GM23248 (cell line): Measurements from ENCODE around the gene CYBB. TPM values are rescaled to one million over a fixed set of nuclear protein-coding genes. Genes with fewer than 3 reads are reported as not detected.

Source experiments
- DNase-seq: peaks from one replicate; pipeline ENCODE4 v3.0.0-alpha.2; 2015
- H2AFZ ChIP-seq: fragments of 200-600 bp; sonication (generic); 2 replicates; pipeline ENCODE4 v1.6.1; 2016; ENCODE audit warnings: antibody characterized with exemption
- H3F3A ChIP-seq: fragments of 200-600 bp; sonication (generic); 2 replicates; pipeline ENCODE4 v1.6.1; 2016; ENCODE audit warnings: mild to moderate bottlenecking, antibody characterized with exemption, mixed run types; ENCODE audit not compliant: insufficient read depth
- H3K27ac ChIP-seq: fragments of 200-600 bp; sonication (generic); 2 replicates; pipeline ENCODE4 v1.5.1; 2016; ENCODE audit warnings: mild to moderate bottlenecking
- H3K27me3 ChIP-seq: fragments of 200-600 bp; sonication (generic); replicated peaks from 2 replicates; pipeline ENCODE4 v1.6.1; 2016; ENCODE audit warnings: mild to moderate bottlenecking; ENCODE audit not compliant: insufficient read depth
- H3K36me3 ChIP-seq: fragments of 200-600 bp; sonication (generic); 2 replicates; pipeline ENCODE4 v1.6.1; 2016; ENCODE audit warnings: low read depth, mild to moderate bottlenecking
- H3K4me1 ChIP-seq: fragments of 200-600 bp; sonication (generic); 2 replicates; pipeline ENCODE4 v1.6.1; 2016; ENCODE audit warnings: mild to moderate bottlenecking; ENCODE audit not compliant: insufficient read depth
- H3K4me2 ChIP-seq: fragments of 200-600 bp; sonication (generic); one replicate; pipeline ENCODE4 v1.6.1; 2016; ENCODE audit warnings: mild to moderate bottlenecking; ENCODE audit not compliant: unreplicated experiment
- H3K4me3 ChIP-seq: fragments of 200-600 bp; sonication (generic); 2 replicates; pipeline ENCODE4 v1.5.1; 2016; ENCODE audit warnings: mild to moderate bottlenecking
- H3K79me2 ChIP-seq: fragments of 200-600 bp; sonication (generic); 2 replicates; pipeline ENCODE4 v1.6.1; 2016; ENCODE audit warnings: mild to moderate bottlenecking; ENCODE audit not compliant: insufficient read depth
- H3K9ac ChIP-seq: fragments of 200-600 bp; sonication (generic); 2 replicates; pipeline ENCODE4 v1.6.1; 2016; ENCODE audit warnings: mild to moderate bottlenecking
- H3K9me2 ChIP-seq: fragments of 200-600 bp; sonication (generic); 2 replicates; pipeline ENCODE4 v1.6.1; 2016; ENCODE audit warnings: mixed run types, mild to moderate bottlenecking, moderate library complexity; ENCODE audit not compliant: insufficient read depth
- H3K9me3 ChIP-seq: fragments of 200-600 bp; sonication (generic); one replicate; pipeline ENCODE4 v1.6.1; 2017; ENCODE audit warnings: low read depth
- H4K20me1 ChIP-seq: fragments of 200-600 bp; sonication (generic); 2 replicates; pipeline ENCODE4 v1.6.0; 2016; ENCODE audit not compliant: insufficient read depth
- EZH2 ChIP-seq: fragments of 200-600 bp; sonication (generic); IDR thresholded peaks from 2 replicates; pipeline ENCODE4 v1.6.1; 2018; ENCODE audit warnings: antibody characterized with exemption, mild to moderate bottlenecking; ENCODE audit not compliant: insufficient read depth, poor library complexity, severe bottlenecking
- EZH2phosphoT487 ChIP-seq: fragments of 200-600 bp; sonication (generic); IDR thresholded peaks from 2 replicates; pipeline ENCODE4 v1.6.1; 2018; ENCODE audit warnings: antibody characterized with exemption, moderate library complexity, mild to moderate bottlenecking, low read depth; ENCODE audit not compliant: insufficient read depth
- WGBS, 2 experiments: methylation state at CpG; one replicate each; pipeline ENCODE4 v1.1.6; 2015 to 2017; ENCODE audit warnings: low lambda C conversion rate in 2 of 2, low coverage in 1 of 2; ENCODE audit errors: missing lambda C conversion rate in 2 of 2; 5-methylcytosine and 5-hydroxymethylcytosine counted together
- in situ Hi-C: fragments of 300-500 bp; cut with MboI; formaldehyde crosslinking; loops from 2 replicates; pipeline ENCODE4 v1.15.0; 2020
- polyA plus RNA-seq: library from polyadenylated mRNA; unstranded; fragments of >200 nt; fragmentation: Nextera tagmentation; extraction: Ambion mirVana; gene quantifications from 2 replicates; pipeline ENCODE4 v1.2.1, GENCODE V29; 2016
- total RNA-seq: library from RNA; depleted of rRNA; stranded (reverse); fragments of >200 nt; shearing (Covaris generic); gene quantifications from 2 replicates; pipeline ENCODE4 v1.2.3, GENCODE V29; 2014

The CYBB gene
- total and polyA plus RNA-seq, 2 experiments from 2014 or later: not detected

- H3K4me1 ChIP-seq: no peaks in the 10 kb centered on the region
- H3K27me3 ChIP-seq: no peaks in the 10 kb centered on the region
- H3K9ac ChIP-seq: no peak overlapping the region
- TF ChIP-seq EZH2phosphoT487: no peak
- TF ChIP-seq EZH2: no peak
- in situ Hi-C loops: no loop called here
- no peaks in the 10 kb centered on the region for H3K9me2 ChIP-seq
- H3K9me3 ChIP-seq: no peaks in the 10 kb centered on the region
- H3K27ac ChIP-seq: no peak overlapping the region
- H2AFZ ChIP-seq: no peak overlapping the region
- H3F3A ChIP-seq: no peaks in the 10 kb centered on the region
- H3K36me3 ChIP-seq: no peaks in the 10 kb centered on the region
- no peak overlapping the region for H3K4me2 ChIP-seq
- H3K4me3 ChIP-seq: no peak overlapping the region
- no peaks in the 10 kb centered on the region for H3K79me2 ChIP-seq
- H4K20me1 ChIP-seq: no peaks in the 10 kb centered on the region
- no peak for DNase-seq
These were observed 20.9 kb downstream of the CYBB start for GRCh38 chrX:37800717-37801116.

- no peak overlapping the region for H3K4me3 ChIP-seq
- no peaks in the 10 kb centered on the region for H3K9me3 ChIP-seq
- no peaks in the 10 kb centered on the region for H3K9me2 ChIP-seq
- H4K20me1 ChIP-seq: no peaks in the 10 kb centered on the region
- no peak for TF ChIP-seq EZH2
- no peak for TF ChIP-seq EZH2phosphoT487
- H3K4me1 ChIP-seq: no peaks in the 10 kb centered on the region
- DNase-seq: no peak
- H2AFZ ChIP-seq: no peak overlapping the region
- H3K27ac ChIP-seq: no peak overlapping the region
- H3F3A ChIP-seq: no peaks in the 10 kb centered on the region
- in situ Hi-C loops: no loop called here
- H3K9ac ChIP-seq: no peak overlapping the region
- H3K36me3 ChIP-seq: no peaks in the 10 kb centered on the region
- no peaks in the 10 kb centered on the region for H3K27me3 ChIP-seq
- no peaks in the 10 kb centered on the region for H3K79me2 ChIP-seq
- no peak overlapping the region for H3K4me2 ChIP-seq
These were observed 22.2 kb downstream of the CYBB start for GRCh38 chrX:37802028-37802427.

DNA sequence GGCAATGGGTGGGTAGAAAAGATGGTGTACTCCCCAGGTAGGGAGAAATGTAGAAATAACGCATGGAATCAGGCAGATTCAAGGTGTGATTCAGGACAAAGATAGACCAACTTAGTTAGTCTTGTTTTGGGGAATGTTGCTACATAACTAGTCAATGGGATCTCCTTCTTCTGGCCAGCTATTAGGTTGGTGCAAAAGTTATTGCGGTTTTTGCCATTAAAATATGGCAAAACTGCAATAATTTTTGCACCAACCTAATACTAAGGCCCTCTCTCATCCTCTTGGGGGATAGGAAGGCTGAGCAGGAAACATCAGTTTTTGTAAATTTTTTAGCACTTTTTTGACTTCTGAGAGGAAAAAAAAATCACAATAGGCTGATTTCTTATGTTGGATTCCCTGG, 23.2 kb downstream of the CYBB start:
- H4K20me1 ChIP-seq: no peaks in the 10 kb centered on the region
- no peak for DNase-seq
- no peak overlapping the region for H3K4me2 ChIP-seq
- H3F3A ChIP-seq: no peaks in the 10 kb centered on the region
- no peaks in the 10 kb centered on the region for H3K4me1 ChIP-seq
- H3K79me2 ChIP-seq: no peaks in the 10 kb centered on the region
- H2AFZ ChIP-seq: no peak overlapping the region
- no peaks in the 10 kb centered on the region for H3K27me3 ChIP-seq
- H3K36me3 ChIP-seq: no peaks in the 10 kb centered on the region
- TF ChIP-seq EZH2 (no peak), EZH2phosphoT487 (no peak)
- in situ Hi-C loops: no loop called here
- H3K4me3 ChIP-seq: no peak overlapping the region
- no peak overlapping the region for H3K9ac ChIP-seq
- no peaks in the 10 kb centered on the region for H3K9me2 ChIP-seq
- no peak overlapping the region for H3K27ac ChIP-seq
- H3K9me3 ChIP-seq: no peaks in the 10 kb centered on the region
- 42 to 51% methylated on average over 2 of the region's 2 CpGs for WGBS, 2 experiments

- Histone ChIP-seq H3K4me1 (no peaks in the 10 kb centered on the region), H3K9ac (no peak overlapping the region), H3K9me3 (no peaks in the 10 kb centered on the region), H3K27me3 (no peaks in the 10 kb centered on the region), H3K27ac (no peak overlapping the region), H3K79me2 (no peaks in the 10 kb centered on the region), H3K4me3 (no peak overlapping the region), H2AFZ (no peak overlapping the region), H3F3A (no peaks in the 10 kb centered on the region), H3K4me2 (no peak overlapping the region), H3K36me3 (no peaks in the 10 kb centered on the region), H4K20me1 (no peaks in the 10 kb centered on the region), H3K9me2 (no peaks in the 10 kb centered on the region)
- TF ChIP-seq EZH2: no peak
- no peak for TF ChIP-seq EZH2phosphoT487
- DNase-seq: no peak
- in situ Hi-C loops: no loop called here
- 26 to 28% methylated on average over 2 of the region's 2 CpGs for WGBS, 2 experiments
These were observed 30.1 kb downstream of the CYBB start for GRCh38 chrX:37809970-37810369.

GRCh38 chrX:37812110-37812509, 32.3 kb downstream of the CYBB start:
- in situ Hi-C loops: no loop called here
- no peak overlapping the region for H3K9ac ChIP-seq
- no peaks in the 10 kb centered on the region for H3K36me3 ChIP-seq
- no peak for TF ChIP-seq EZH2
- H3K4me2 ChIP-seq: no peak overlapping the region
- H3K4me1 ChIP-seq: no peaks in the 10 kb centered on the region
- H3K27ac ChIP-seq: no peak overlapping the region
- no peaks in the 10 kb centered on the region for H3F3A ChIP-seq
- DNase-seq: no peak
- no peak overlapping the region for H2AFZ ChIP-seq
- H3K79me2 ChIP-seq: no peaks in the 10 kb centered on the region
- no peaks in the 10 kb centered on the region for H3K9me3 ChIP-seq
- no peaks in the 10 kb centered on the region for H4K20me1 ChIP-seq
- WGBS, 2 experiments: 0% methylated on average over 1 of the region's 1 CpG
- H3K4me3 ChIP-seq: no peak overlapping the region
- H3K27me3 ChIP-seq: no peaks in the 10 kb centered on the region; the same call in 1 of the 2 replicates
- no peaks in the 10 kb centered on the region for H3K9me2 ChIP-seq
